Activated naive CD8-positive, alpha-beta T cell treated with anti-CD3 and anti-CD28 coated beads for 36 hours (primary cell): ENCODE results near the gene MAEL. TPM values are rescaled to one million over a fixed set of nuclear protein-coding genes. Genes with fewer than 3 reads are reported as not detected.
A peak's percentile ranks its signal among the peaks of the same experiment; 100 is the strongest.

Source experiments
- DNase-seq: peaks from one replicate; pipeline ENCODE4 v3.0.0; 2021
- H3K27ac Mint-ChIP-seq: one replicate; pipeline ENCODE4 v1.8.0; 2022; ENCODE audit warnings: mild to moderate bottlenecking, moderate library complexity, mixed read lengths
- H3K27me3 Mint-ChIP-seq: one replicate; pipeline ENCODE4 v1.8.0; 2022; ENCODE audit warnings: mild to moderate bottlenecking, mixed read lengths
- H3K36me3 Mint-ChIP-seq: one replicate; pipeline ENCODE4 v1.8.0; 2021; ENCODE audit warnings: mild to moderate bottlenecking, mixed read lengths
- H3K4me1 Mint-ChIP-seq: one replicate; pipeline ENCODE4 v1.8.0; 2021; ENCODE audit warnings: mixed read lengths
- H3K4me3 Mint-ChIP-seq: one replicate; pipeline ENCODE4 v1.8.0; 2022; ENCODE audit warnings: mild to moderate bottlenecking, moderate library complexity, mixed read lengths
- H3K9me3 Mint-ChIP-seq: one replicate; pipeline ENCODE4 v1.8.0; 2022; ENCODE audit warnings: mixed read lengths
- total RNA-seq, 2 experiments: library from RNA; stranded (reverse); gene quantifications; one replicate each; pipeline ENCODE4 v1.2.3, GENCODE V29; 2021

Gene MAEL
- total RNA-seq, 2 experiments from 2014 or later, result 0.14 TPM; not detected in 1

DNA sequence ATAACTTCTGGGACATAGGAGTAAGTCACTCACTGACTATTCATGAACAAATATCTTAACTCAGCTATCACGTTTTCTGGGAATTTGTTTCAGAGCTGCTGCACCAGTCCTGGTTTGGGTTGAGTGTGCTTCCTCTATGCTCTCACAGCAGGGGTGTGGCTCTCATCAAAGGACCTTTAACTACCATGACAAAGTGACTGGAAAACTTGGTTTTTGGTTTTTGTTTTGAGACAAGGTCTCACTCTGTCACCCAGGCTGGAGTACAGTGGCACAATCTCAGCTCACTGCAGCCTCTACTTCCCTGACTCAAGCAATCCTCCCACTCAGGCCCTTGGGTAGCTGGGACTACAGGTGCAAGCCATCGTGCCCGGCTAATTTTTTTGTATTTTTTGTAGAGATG lies 17.8 kb upstream of the MAEL start:
- Mint-ChIP-seq H3K4me3 (no peak overlapping the region), H3K27me3 (peaks cover 47% of the 10 kb centered on the region), H3K27ac (no peak overlapping the region), H3K4me1 (peaks cover 32% of the 10 kb centered on the region), H3K9me3 (no peaks in the 10 kb centered on the region), H3K36me3 (peaks cover 5% of the 10 kb centered on the region)
- DNase-seq, result no peak

DNA sequence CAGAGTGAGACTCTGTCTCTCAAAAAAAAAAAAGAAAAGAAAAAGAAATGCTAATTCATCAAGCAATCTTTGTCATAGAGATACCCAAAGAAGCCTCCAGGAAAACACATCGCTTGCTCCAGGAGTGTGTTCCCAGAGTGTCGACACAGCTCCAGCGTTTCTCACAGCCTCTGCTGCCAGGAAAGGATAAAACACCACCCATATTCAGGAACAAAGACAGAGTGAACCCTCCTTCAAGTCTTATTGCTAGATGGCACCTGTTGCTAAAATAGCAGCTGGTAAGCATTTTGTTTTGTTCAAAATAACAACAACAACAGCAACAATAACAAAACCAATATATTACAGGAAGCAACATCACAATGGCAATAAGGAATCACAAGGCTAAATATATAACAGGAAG lies 16.9 kb upstream of the MAEL start:
- peaks cover 5% of the 10 kb centered on the region for H3K36me3 Mint-ChIP-seq
- peaks cover 51% of the 10 kb centered on the region for H3K27me3 Mint-ChIP-seq
- no peak overlapping the region for H3K4me3 Mint-ChIP-seq
- no peak for DNase-seq
- no peak overlapping the region for H3K27ac Mint-ChIP-seq
- H3K9me3 Mint-ChIP-seq, result no peaks in the 10 kb centered on the region
- H3K4me1 Mint-ChIP-seq, result peaks cover 36% of the 10 kb centered on the region

DNA sequence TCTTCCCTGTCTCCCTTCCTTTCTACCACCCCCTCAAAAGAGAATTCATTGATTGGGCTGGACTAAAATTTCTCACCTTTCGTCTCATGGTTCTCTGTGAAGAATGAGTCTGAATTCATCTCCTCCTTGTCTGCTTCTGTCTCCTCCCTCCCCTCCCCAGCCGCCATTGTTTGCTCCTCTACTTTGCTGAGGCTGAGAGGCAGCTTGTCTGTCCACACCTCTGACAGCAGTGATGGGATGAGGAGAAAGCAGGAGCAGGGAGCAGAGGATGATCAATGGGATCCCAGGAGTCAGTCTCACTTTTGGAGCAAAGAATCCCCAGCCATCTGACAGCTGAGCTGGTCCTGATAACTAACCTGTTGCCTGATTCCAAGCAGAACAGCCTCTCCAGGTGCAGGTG lies 16.3 kb upstream of the MAEL start:
- Mint-ChIP-seq H3K27me3 (peaks cover 51% of the 10 kb centered on the region), H3K27ac (no peak overlapping the region)

DNA sequence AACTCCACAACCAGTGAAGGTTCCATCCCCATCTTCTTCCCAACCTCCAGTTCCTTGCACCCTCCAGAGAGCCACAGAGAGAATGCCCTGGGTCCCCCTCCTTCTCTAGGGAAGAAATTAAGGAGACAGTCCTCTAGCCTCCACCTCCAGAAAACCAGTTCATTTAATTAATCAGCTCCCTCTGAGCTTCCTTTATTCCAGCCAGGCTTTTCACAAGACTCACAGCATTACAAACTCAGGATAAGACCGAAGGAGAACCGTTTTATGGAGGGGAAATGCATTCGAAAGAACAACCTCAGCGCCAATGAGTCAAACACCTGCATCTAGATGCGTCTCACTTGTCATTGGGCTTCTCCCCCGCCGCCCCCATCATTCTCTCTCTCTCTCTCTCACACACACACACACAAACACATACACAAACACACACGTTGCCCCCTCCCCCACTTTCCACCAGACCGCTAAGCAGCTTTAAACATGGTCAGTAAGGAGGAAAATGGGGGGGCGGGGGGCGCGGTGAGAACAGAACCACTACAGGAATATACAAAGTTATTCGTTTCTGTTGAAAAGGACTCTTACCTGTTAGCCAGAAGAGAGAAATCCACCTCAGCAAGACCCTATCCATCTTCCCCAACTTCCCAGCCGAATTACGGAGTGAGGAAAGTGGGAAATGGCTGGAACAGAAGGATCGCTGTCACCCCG lies 14.3 kb upstream of the MAEL start:
- Mint-ChIP-seq H3K27ac (peak overlapping the region; percentile 59), H3K9me3 (no peaks in the 10 kb centered on the region), H3K4me1 (peaks cover 31% of the 10 kb centered on the region), H3K36me3 (peaks cover 2% of the 10 kb centered on the region), H3K27me3 (peaks cover 46% of the 10 kb centered on the region), H3K4me3 (peak overlapping the region; percentile 83)
- peak; percentile 18 for DNase-seq

More for the DNA sequence above, 16.3 kb upstream of the MAEL start:
- no peak for DNase-seq
- H3K4me3 Mint-ChIP-seq, result no peak overlapping the region
- no peaks in the 10 kb centered on the region for H3K9me3 Mint-ChIP-seq
- peaks cover 36% of the 10 kb centered on the region for H3K4me1 Mint-ChIP-seq
- H3K36me3 Mint-ChIP-seq, result peaks cover 5% of the 10 kb centered on the region

DNA sequence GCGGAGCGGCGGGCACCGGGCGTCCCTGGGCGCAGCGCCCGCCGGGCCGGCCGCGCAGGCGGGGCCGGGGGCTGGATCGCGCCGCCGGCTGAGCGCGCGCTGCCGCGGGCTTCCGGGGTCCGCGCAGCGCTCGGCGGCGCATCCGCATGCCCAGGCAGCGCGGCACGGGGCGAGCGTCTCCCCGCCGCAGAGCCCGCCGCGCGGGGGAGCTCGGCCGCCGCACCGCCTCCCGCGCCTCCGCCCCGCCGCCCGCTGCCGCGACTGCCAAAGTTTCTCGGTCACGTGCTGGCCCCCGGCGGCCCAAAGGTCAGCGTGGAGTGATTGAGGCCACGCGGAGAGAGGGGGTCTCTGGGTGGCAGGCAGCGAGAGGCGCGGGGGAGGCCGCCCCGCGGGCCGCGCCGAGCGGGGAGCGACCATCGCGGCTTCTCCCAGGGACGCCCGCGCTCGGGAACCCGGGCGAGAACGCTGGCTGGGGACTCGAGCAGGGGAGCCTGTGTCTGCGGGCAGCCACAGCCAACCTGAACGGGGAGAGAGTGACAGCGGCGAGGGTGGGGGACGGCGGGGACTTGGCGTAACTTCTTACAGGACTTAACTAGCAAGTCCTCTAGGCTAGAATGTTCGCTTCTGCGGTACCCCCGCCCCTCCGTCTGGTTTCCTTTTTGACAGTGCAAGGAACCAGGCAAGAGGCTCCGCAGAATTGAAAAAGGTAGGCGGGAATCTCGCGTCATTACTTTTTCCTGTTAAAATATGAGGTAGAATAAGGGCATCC lies 13.5 kb upstream of the MAEL start, which contains the start of gene ILDR2:
Gene ILDR2 (minus strand): TSS at position 180 of the 769 bp plus-strand sequence. CDS start 272 bp downstream, outside the sequence.
- peaks cover 45% of the 10 kb centered on the region for H3K27me3 Mint-ChIP-seq
- H3K9me3 Mint-ChIP-seq, result no peaks in the 10 kb centered on the region
- DNase-seq, result peak; percentile 66
- peak within 1 kb of the TSS; percentile 59 for H3K27ac Mint-ChIP-seq
- no peaks in the 10 kb centered on the region for H3K36me3 Mint-ChIP-seq
- peak within 1 kb of the TSS; percentile 83 for H3K4me3 Mint-ChIP-seq
- H3K4me1 Mint-ChIP-seq, result peaks cover 31% of the 10 kb centered on the region

DNA sequence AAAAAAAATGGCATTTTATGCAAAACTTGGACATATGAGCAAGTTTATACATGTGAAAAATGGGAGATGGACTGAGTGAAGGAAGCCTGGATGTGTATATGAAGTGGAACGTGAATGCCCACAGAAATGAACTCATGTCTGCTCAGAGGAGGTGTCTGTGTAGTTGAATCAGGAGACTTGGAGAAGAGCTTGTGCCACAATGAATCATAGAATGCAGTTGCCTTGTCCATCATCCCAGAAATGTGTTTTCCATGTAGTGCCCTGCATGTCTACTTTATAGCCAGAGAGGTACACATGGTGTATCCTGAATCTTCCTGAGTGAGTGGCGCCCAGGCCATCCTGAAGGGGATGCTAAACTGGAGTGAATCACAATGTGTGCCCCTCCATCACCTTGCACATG lies 11.1 kb upstream of the MAEL start:
- H3K4me1 Mint-ChIP-seq, result peaks cover 19% of the 10 kb centered on the region
- no peaks in the 10 kb centered on the region for H3K9me3 Mint-ChIP-seq
- no peaks in the 10 kb centered on the region for H3K36me3 Mint-ChIP-seq
- peaks cover 24% of the 10 kb centered on the region for H3K27me3 Mint-ChIP-seq
- DNase-seq, result no peak
- no peak overlapping the region for H3K27ac Mint-ChIP-seq
- no peak overlapping the region for H3K4me3 Mint-ChIP-seq

DNA sequence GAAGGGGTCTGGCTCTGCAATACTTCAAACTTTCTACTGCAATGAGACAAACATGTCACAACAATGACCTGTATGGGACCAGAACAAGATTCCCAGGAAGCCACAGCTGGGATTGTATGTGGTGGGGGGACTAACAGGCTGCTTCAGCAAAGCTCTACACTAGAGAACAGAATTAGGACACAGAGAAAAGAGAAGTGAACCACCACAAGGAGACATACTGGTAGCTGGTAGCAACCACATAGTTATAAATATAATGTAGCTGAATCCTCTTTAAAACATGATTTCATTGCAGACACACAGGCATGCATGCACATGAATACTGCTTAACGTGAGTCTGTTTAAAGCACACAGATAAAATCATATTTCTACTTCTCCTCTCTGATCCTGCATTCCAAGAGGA lies 10.3 kb upstream of the MAEL start:
- Mint-ChIP-seq H3K4me1 (peaks cover 17% of the 10 kb centered on the region), H3K9me3 (no peaks in the 10 kb centered on the region), H3K27ac (no peak overlapping the region), H3K4me3 (no peak overlapping the region), H3K27me3 (peaks cover 16% of the 10 kb centered on the region), H3K36me3 (no peaks in the 10 kb centered on the region)
- DNase-seq, result no peak

DNA sequence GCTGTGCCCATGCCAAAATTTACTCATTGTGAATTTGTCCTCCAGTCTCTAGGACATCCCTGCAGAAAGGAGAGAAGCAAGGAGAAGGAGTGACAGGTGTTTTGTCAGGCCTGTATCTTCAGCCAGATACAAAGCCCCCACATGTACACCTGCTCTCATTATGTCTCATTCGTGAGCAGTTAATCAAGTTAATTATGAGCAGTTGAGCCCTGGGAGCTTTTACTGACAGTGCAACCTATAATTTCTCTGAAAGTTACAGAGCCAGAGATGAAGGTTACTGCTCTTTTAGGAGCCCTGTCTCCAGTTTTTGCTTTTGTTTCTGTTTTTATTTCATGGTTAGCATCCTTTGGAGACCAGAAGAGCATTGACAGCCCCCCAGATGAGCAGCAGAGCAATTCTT lies 8.7 kb upstream of the MAEL start:
- Mint-ChIP-seq H3K9me3 (no peaks in the 10 kb centered on the region), H3K27me3 (peaks cover 7% of the 10 kb centered on the region), H3K4me1 (peaks cover 8% of the 10 kb centered on the region), H3K27ac (no peak overlapping the region), H3K36me3 (no peaks in the 10 kb centered on the region), H3K4me3 (no peak overlapping the region)
- DNase-seq, result no peak

DNA sequence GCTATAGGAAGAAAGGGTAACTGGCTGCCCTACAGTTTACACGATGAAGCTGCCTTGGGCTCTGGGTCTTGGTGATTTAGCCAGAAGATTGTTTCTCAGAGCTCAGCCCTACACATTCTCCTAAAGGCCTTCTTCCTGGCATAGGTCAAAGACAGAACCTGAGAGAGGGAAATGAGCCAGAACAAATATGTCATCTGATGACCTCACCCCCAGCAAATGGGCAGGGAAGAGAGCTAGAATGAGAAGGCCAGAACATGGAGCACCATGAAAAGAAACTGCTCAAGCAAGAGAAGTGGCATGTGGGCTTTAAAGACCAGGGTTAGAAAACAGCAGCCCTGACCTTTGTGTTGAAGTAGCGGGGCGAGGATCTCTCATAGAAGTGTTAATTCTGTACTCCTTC lies 8.3 kb upstream of the MAEL start:
- no peaks in the 10 kb centered on the region for H3K36me3 Mint-ChIP-seq
- peaks cover 8% of the 10 kb centered on the region for H3K4me1 Mint-ChIP-seq
- H3K27me3 Mint-ChIP-seq, result peaks cover 10% of the 10 kb centered on the region
- no peaks in the 10 kb centered on the region for H3K9me3 Mint-ChIP-seq
- H3K27ac Mint-ChIP-seq, result no peak overlapping the region
- no peak for DNase-seq
- no peak overlapping the region for H3K4me3 Mint-ChIP-seq

DNA sequence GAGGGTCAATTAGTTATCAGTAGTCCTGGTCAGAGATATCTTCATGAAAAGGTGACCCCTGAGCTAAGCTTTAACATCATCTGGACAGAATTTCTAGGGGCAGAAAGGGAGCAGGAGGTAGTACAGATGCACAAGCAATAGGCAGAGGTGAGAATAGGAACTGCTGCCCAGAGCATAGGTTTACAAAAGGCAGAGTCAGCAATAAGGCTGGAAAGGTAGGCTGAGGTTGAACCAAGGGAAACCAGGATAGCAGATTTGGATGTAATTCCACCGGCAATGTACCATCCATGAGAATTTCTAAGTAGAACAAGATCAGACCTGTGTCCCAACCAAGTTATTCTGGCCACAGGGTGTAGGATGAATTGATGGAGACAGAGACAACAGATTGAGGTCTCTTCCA lies 7.5 kb upstream of the MAEL start:
- Mint-ChIP-seq H3K27ac (no peak overlapping the region), H3K36me3 (no peaks in the 10 kb centered on the region), H3K9me3 (peaks cover 1% of the 10 kb centered on the region), H3K4me3 (no peak overlapping the region), H3K4me1 (peaks cover under 1% of the 10 kb centered on the region), H3K27me3 (peaks cover 12% of the 10 kb centered on the region)
- no peak for DNase-seq

DNA sequence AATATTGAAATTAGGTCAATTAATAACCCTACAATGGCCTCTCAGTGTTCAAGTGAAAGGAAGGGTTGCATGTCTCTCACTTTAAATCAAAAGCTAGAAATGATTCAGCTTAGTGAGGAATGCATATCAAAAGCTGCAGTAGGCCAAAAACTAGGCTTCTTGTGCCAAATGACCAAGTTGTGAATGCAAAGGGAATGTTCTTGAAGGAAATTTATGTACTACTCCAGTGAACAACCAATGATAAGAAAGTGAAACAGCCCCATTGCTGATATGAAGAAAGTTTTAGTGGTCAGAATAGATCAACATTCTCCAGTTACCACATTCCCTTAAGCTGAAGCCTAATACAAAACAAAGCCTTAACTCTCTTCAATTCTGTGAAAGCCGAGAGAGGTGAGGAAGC lies 10.0 kb downstream of the MAEL start:
- Mint-ChIP-seq H3K27me3 (peaks cover 23% of the 10 kb centered on the region), H3K9me3 (peaks cover 4% of the 10 kb centered on the region), H3K36me3 (peaks cover 3% of the 10 kb centered on the region), H3K27ac (no peak overlapping the region), H3K4me1 (peaks cover 4% of the 10 kb centered on the region), H3K4me3 (no peak overlapping the region)
- DNase-seq, result no peak

DNA sequence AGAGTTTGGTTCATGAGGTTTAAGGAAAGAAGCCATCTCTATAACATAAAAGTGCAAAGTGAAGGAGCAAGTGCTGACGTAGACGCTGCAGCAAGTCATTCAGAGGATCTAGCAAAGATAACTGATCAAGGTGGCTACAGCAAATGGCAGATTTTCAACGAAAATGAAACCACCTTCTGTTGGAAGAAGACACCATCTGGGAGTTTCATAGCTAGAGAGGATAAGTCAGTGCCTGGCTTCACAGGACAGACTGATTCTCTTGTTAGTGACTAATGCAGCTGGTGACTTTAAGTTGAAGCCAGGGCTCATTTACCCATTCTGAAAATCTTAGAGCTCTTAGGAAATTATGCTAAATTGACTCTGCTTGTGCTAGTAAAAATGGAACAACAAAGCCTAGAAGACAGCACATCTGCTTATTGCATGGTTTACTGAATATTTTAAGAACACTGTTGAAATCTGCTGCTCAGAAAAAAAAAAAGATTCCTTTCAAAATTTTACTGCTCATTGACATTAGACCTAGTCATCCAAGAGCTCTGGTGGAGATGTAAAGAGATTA lies 10.5 kb downstream of the MAEL start:
- no peak for DNase-seq
- H3K27ac Mint-ChIP-seq, result no peak overlapping the region
- H3K4me1 Mint-ChIP-seq, result peaks cover 4% of the 10 kb centered on the region
- no peak overlapping the region for H3K4me3 Mint-ChIP-seq
- H3K9me3 Mint-ChIP-seq, result peaks cover 4% of the 10 kb centered on the region
- peaks cover 3% of the 10 kb centered on the region for H3K36me3 Mint-ChIP-seq
- H3K27me3 Mint-ChIP-seq, result peaks cover 23% of the 10 kb centered on the region

DNA sequence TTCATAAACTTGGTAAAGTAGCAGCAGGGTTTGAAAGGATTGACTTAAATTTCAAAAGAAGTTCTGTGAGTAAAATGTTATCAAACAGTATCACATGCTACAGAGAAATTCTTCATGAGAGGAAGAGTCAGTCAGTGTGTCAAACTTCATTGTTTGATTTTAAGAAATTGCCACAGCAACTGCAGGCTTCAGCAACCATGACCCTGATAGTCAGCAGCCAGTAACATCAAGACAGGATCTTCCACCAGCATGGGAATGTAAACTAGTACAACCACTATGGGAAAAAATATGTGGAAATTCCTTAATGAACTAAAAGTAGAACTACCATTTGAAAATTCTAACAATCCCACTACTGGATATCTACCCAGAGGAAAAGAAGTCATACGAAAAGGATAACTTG lies 11.5 kb downstream of the MAEL start:
- peaks cover 4% of the 10 kb centered on the region for H3K4me1 Mint-ChIP-seq
- H3K27me3 Mint-ChIP-seq, result peaks cover 23% of the 10 kb centered on the region
- H3K36me3 Mint-ChIP-seq, result peaks cover 3% of the 10 kb centered on the region
- H3K4me3 Mint-ChIP-seq, result no peak overlapping the region
- H3K27ac Mint-ChIP-seq, result no peak overlapping the region
- H3K9me3 Mint-ChIP-seq, result peaks cover 4% of the 10 kb centered on the region
- no peak for DNase-seq

DNA sequence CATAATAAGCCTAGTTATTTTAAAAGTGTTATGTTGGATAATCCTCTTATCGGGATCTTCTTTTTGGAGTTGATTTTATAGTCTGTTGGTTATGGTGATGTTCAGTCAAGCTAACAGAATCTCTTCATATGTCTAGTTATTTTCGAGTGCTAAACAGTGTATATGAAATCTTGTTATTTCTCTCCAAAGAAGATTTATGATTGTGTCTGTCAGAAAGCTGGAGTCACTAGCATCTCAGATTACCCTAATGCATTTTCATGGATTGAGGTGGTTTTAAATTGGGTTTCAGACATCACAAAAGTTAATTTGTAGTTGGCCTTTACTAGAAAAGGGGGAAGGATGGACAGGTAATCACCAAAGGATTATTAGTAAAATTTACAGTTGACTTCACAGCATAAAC lies 13.3 kb downstream of the MAEL start:
- no peak for DNase-seq
- Mint-ChIP-seq H3K4me1 (peaks cover 4% of the 10 kb centered on the region), H3K36me3 (peaks cover 3% of the 10 kb centered on the region), H3K27me3 (peaks cover 17% of the 10 kb centered on the region), H3K4me3 (no peak overlapping the region), H3K9me3 (peaks cover 4% of the 10 kb centered on the region), H3K27ac (no peak overlapping the region)

DNA sequence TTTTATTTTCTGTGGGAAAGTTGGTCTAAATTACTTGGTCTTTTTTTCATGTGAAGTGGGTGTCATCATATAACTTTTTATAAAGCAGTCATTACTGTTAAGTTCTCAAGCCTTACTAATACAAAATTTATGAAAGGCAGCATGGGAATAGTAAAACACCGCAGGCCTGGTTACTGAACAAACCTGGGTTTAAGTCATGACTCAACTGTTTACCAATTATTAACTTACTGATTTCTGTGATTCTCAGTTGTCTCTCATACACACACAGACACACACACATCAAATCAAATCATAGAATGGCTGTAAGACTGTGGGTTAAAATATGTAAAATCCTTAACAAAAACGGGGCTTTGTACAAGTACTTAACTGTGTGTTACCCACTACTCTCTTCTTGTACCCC lies 14.6 kb downstream of the MAEL start:
- Mint-ChIP-seq H3K4me3 (no peak overlapping the region), H3K36me3 (peaks cover 3% of the 10 kb centered on the region), H3K4me1 (peaks cover 4% of the 10 kb centered on the region), H3K27ac (no peak overlapping the region), H3K9me3 (peaks cover 4% of the 10 kb centered on the region), H3K27me3 (peaks cover 17% of the 10 kb centered on the region)
- no peak for DNase-seq
